ENCODE measurements around the gene CREB3.

The CREB3 gene

GRCh38 chr9:35781066-35781465 is 48.6 kb downstream of the CREB3 start:
- DNase-seq (ENCODE audit: low read depth), result no peak

- DNase-seq (ENCODE audit: low read depth), result no peak
These were observed 51.0 kb downstream of the CREB3 start for GRCh38 chr9:35783418-35783817.

All from T follicular helper cell (primary cell).